Lower leg skin (tissue), 3 donors: Measurements from ENCODE around the gene ADAMTS14.

Source experiments
- CTCF ChIP-seq, 3 donors: fragments of 450-650 bp; IDR thresholded peaks; one replicate each; pipeline ENCODE4 v1.5.1; 2016; ENCODE audit warnings: antibody characterized with exemption in 3 of 3, mild to moderate bottlenecking in 3 of 3, moderate library complexity in 2 of 3
- POLR2A ChIP-seq, 2 donors: fragments of 450-650 bp; IDR thresholded peaks; one replicate each; pipeline ENCODE4 v1.6.1; 2016 to 2017; ENCODE audit warnings: antibody characterized with exemption in 2 of 2, mild to moderate bottlenecking in 1 of 2, moderate library complexity in 1 of 2

GRCh38 chr10:70671619-70672164, 614 bp upstream of the ADAMTS14 start:
- TF ChIP-seq CTCF (IDR thresholded peaks at IDR 0.05) (no peak), POLR2A (IDR thresholded peaks at IDR 0.05) (no peak)
